DMS79 treated with DMSO at 0.1 percent for 48 hours (cell line): ENCODE results near the gene NME2.

Experiments used
- DNase-seq: peaks from one replicate; lab custom pipeline; 2025; lab: John Stamatoyannopoulos, UW

The NME2 gene

GRCh38 chr17:51203838-51204237 is 37.6 kb downstream of the NME2 start:
- no peak for DNase-seq

DNA sequence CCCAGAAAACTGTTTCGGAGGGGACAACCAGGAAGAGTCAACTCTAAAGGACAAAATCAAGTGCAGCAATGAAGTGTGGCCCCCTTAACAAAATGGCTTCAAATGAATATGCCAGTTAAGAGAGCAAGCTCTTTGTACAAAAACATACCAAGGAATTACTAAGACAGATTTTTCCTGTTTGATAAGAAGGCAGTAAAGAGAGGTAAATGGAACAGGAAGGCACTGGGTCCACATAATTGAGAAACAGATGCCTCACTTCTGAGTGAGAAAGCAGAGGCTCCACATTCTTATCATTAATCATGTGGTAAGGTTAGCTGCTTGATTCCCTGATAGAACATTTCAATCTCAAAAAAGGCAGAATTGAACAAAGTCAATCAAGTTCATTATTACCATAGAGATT is 48.7 kb downstream of the NME2 start:
- DNase-seq, result no peak

- DNase-seq, result no peak
Measured at GRCh38 chr17:51217946-51218345, 51.7 kb downstream of the NME2 start.

DNA sequence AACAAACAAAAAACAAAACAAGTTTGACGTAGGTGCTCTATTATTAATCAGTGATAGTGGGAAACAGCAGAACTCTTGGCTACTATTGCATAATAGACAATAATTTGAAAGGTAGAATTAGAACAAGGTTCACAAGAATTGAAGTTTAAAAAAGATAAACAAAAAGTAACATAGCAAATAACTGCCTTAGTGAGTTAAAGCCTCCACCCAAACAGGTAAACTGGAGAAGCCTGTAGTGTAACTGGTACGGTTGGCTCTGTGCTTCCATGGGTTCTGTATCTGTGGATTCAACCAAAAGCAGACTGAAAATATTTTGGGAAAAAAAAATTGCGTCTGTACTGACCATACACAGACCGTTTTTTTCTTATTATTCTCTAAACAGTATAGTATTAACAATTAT is 55.1 kb downstream of the NME2 start:
- no peak for DNase-seq
